Dendritic cell treated with granulocyte-macrophage colony-stimulating factor and Interleukin-4, amounts not matched to agents 40 ng/mL and 50 ng/mL, for 4 days (primary cell): ENCODE results near the gene RHOBTB1.
A peak's percentile ranks its signal among the peaks of the same experiment; 100 is the strongest.
"Not testable (repeated sequence)": the region's sequence is repeated elsewhere in the genome, so short reads cannot be mapped to it uniquely, and the experiment has no call there.

Experiments
- H3K27ac Mint-ChIP-seq: one replicate; pipeline ENCODE4 v1.8.0; 2022; ENCODE audit warnings: mild to moderate bottlenecking, mixed read lengths
- H3K27me3 Mint-ChIP-seq: one replicate; pipeline ENCODE4 v1.8.0; 2022; ENCODE audit warnings: mild to moderate bottlenecking, mixed read lengths
- H3K36me3 Mint-ChIP-seq: one replicate; pipeline ENCODE4 v1.8.0; 2022; ENCODE audit warnings: low read depth, mixed read lengths
- H3K4me1 Mint-ChIP-seq: one replicate; pipeline ENCODE4 v1.8.0; 2022; ENCODE audit warnings: low read depth, mixed read lengths
- H3K4me3 Mint-ChIP-seq: one replicate; pipeline ENCODE4 v1.8.0; 2022; ENCODE audit warnings: mild to moderate bottlenecking, moderate library complexity, mixed read lengths
- H3K9me3 Mint-ChIP-seq: one replicate; pipeline ENCODE4 v1.8.0; 2022; ENCODE audit warnings: mixed read lengths
- intact Hi-C: fragments of 100-400 bp; cut with micrococcal nuclease; formaldehyde crosslinking; loops from one replicate; pipeline ENCODE4 v1.15.0; 2022

RHOBTB1 gene

DNA sequence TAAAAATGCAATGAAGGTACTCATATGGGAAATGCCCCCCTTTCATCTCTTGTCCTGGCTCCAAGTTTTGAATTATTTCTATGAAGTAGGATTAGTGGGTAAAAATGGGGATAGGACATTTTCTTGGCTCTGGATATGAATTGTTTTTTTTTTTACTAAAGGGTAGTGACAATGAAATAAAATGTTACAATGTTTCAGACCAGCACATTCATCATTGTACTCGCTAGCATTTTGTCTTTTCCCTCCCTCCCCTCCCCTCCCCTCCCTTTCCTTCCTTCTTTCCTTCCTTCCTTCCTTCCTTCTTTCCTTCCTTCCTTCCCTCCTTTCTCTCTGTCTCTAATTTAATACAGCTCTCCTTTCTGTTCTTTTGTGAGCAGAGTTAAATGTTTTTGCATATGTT, 101.3 kb downstream of the RHOBTB1 start:
- H3K27ac Mint-ChIP-seq: no peak overlapping the region

DNA sequence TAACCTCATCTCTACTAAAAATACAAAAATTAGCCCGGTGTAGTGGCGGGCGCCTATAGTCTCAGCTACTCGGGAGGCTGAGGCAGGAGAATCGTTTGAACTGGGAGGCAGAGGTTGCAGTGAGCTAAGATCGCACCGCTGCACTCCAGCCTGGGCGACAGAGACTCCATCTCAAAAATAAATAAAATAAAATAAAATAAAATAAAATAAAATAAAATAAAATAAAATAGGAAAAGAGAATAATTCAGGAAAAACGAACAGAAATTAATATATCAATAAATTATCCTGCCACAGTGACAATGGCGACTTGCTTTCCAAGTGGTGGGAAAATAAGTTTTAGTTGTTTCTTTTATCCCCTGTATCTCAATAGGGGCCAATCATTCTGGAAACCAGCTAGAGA, 102.8 kb downstream of the RHOBTB1 start:
- H3K27ac Mint-ChIP-seq, H3K4me1 Mint-ChIP-seq, intact Hi-C loops: not testable (repeated sequence)

More for the DNA sequence above, 101.3 kb downstream of the RHOBTB1 start:
- no peak overlapping the region for H3K4me3 Mint-ChIP-seq
- no peaks in the 10 kb centered on the region for H3K4me1 Mint-ChIP-seq
- no peaks in the 10 kb centered on the region for H3K36me3 Mint-ChIP-seq
- intact Hi-C loops: no loop called here
- no peaks in the 10 kb centered on the region for H3K27me3 Mint-ChIP-seq
- H3K9me3 Mint-ChIP-seq: no peaks in the 10 kb centered on the region

DNA sequence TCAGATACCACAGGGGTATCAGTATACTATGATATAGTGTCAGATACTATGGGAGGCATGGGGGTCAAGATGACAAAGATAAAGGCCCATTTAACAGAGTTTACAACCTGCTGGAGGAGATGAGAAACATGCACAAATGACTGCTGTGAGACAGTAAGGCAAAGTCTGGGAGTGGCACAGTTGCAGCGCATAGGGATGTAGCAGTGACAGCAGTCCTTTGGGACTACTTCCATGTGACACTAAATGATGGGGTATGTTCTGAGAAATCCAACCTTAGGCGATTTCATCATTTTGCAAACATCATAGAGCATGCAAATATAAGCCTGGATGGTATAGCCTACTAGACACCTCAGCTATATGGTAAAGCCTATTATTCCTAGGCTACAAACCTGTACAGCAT, 108.9 kb downstream of the RHOBTB1 start:
- Mint-ChIP-seq H3K4me1 (no peaks in the 10 kb centered on the region), H3K27me3 (no peaks in the 10 kb centered on the region), H3K9me3 (no peaks in the 10 kb centered on the region), H3K27ac (no peak overlapping the region), H3K4me3 (no peak overlapping the region), H3K36me3 (no peaks in the 10 kb centered on the region)
- intact Hi-C loops: no loop called here

More for the DNA sequence above, 102.8 kb downstream of the RHOBTB1 start:
- H3K27me3 Mint-ChIP-seq, H3K36me3 Mint-ChIP-seq, H3K9me3 Mint-ChIP-seq, H3K4me3 Mint-ChIP-seq: not testable (repeated sequence)

DNA sequence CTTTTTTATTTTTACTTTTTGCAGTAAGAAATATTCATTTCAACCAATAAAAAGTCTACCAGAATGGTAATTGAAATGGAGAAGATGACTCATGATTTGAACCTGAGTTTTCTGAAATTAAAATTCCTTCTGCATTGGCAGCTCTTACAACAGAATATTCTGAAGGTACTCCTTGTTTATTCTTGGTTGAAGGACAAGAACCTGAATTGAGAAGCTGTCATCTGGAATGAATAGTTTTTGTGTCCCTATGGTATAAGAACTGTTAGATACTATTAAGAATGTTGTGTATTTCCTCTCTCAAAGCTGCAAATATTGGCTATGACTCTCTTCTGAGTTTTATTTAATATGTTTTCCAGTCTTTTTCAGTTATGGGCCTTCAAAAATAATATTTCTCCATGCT, 109.6 kb downstream of the RHOBTB1 start:
- no peaks in the 10 kb centered on the region for H3K36me3 Mint-ChIP-seq
- H3K4me3 Mint-ChIP-seq: no peak overlapping the region
- H3K9me3 Mint-ChIP-seq: no peaks in the 10 kb centered on the region
- no peaks in the 10 kb centered on the region for H3K27me3 Mint-ChIP-seq
- no peaks in the 10 kb centered on the region for H3K4me1 Mint-ChIP-seq
- no peak overlapping the region for H3K27ac Mint-ChIP-seq
- intact Hi-C loops: no loop called here

DNA sequence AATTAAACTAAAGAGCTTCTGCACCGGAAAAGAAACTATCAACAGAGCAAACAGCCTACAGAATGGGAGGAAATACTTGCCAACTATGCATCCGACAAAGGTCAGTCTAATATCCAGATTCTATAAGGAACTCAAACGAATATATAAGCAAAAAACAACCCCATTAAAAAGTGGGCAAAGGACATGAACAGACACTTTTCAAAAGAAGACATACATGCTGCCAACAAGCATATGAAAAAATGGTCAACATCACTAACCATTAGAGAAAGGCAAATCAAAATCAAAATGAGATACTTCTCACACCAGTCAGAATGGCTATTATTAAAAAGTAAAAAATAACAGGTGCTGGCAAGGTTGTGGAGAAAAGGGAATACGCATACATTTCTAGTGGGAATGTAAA, 111.8 kb downstream of the RHOBTB1 start:
- H3K27me3 Mint-ChIP-seq, H3K36me3 Mint-ChIP-seq, H3K4me3 Mint-ChIP-seq, H3K9me3 Mint-ChIP-seq, intact Hi-C loops, H3K27ac Mint-ChIP-seq: not testable (repeated sequence)
- peaks cover 13% of the 10 kb centered on the region for H3K4me1 Mint-ChIP-seq

GRCh38 chr10:60828489-60828852, 115.5 kb downstream of the RHOBTB1 start:
- peaks cover 13% of the 10 kb centered on the region for H3K4me1 Mint-ChIP-seq
- no peak overlapping the region for H3K4me3 Mint-ChIP-seq
- intact Hi-C loops: no loop called here
- no peaks in the 10 kb centered on the region for H3K9me3 Mint-ChIP-seq
- no peaks in the 10 kb centered on the region for H3K36me3 Mint-ChIP-seq
- H3K27me3 Mint-ChIP-seq: no peaks in the 10 kb centered on the region
- peak overlapping the region; percentile 62 for H3K27ac Mint-ChIP-seq

GRCh38 chr10:60827791-60828488, 116.0 kb downstream of the RHOBTB1 start:
- intact Hi-C loops: no loop called here
- Mint-ChIP-seq H3K36me3 (no peaks in the 10 kb centered on the region), H3K9me3 (no peaks in the 10 kb centered on the region), H3K27me3 (no peaks in the 10 kb centered on the region), H3K4me3 (no peak overlapping the region), H3K27ac (peak overlapping the region; percentile 62), H3K4me1 (peaks cover 13% of the 10 kb centered on the region)

DNA sequence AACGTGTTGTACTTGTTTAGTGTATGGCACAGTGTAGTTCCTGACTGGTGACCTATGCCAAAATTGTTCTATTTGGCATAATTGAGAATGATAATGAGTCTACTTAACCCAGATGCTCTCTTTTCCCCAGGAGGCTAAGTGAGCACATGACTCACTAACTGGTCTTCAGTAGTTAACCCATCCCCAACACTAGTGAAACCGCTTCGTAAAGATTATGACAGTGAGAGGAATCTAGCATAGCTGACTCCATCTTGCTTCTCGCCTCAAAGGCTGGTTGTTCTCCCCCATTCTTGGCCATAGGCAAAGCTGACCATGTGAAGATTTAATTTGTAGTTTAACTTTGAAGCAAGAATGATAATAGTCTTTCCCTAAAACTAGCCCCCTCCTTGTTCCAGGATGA, 118.5 kb downstream of the RHOBTB1 start:
- peaks cover 21% of the 10 kb centered on the region for H3K4me1 Mint-ChIP-seq
- intact Hi-C loops: no loop called here
- no peaks in the 10 kb centered on the region for H3K36me3 Mint-ChIP-seq
- H3K4me3 Mint-ChIP-seq: no peak overlapping the region
- no peak overlapping the region for H3K27ac Mint-ChIP-seq
- H3K27me3 Mint-ChIP-seq: no peaks in the 10 kb centered on the region
- H3K9me3 Mint-ChIP-seq: no peaks in the 10 kb centered on the region

- no peaks in the 10 kb centered on the region for H3K9me3 Mint-ChIP-seq
- no peak overlapping the region for H3K4me3 Mint-ChIP-seq
- H3K27ac Mint-ChIP-seq: no peak overlapping the region
- intact Hi-C loops: no loop called here
- H3K4me1 Mint-ChIP-seq: peaks cover 21% of the 10 kb centered on the region
- no peaks in the 10 kb centered on the region for H3K36me3 Mint-ChIP-seq
- H3K27me3 Mint-ChIP-seq: peaks cover 2% of the 10 kb centered on the region
These were observed 120.7 kb downstream of the RHOBTB1 start for GRCh38 chr10:60823324-60823723.

DNA sequence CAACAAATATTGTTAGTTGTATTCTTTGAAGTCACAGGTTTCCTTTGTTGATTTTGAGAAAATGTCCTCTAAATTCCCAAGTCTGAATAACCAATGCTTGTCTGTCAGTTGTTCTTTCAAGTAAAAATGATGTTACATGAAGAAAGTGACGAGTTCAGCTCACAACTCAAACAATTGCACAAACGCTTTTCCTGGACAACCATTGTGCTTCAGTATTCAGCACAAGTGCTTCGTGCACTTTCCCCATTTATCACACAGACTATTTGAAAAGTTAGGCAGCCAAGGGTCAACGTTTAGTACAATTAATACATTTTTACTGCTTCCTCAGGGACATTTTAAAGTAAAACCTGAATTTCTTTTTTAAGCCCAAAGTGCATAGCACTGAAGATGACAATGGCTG, 121.2 kb downstream of the RHOBTB1 start:
- no peak overlapping the region for H3K4me3 Mint-ChIP-seq
- no peaks in the 10 kb centered on the region for H3K36me3 Mint-ChIP-seq
- intact Hi-C loops: no loop called here
- H3K4me1 Mint-ChIP-seq: peaks cover 19% of the 10 kb centered on the region
- no peak overlapping the region for H3K27ac Mint-ChIP-seq
- no peaks in the 10 kb centered on the region for H3K9me3 Mint-ChIP-seq
- peaks cover 2% of the 10 kb centered on the region for H3K27me3 Mint-ChIP-seq

- no peak overlapping the region for H3K27ac Mint-ChIP-seq
- peaks cover 2% of the 10 kb centered on the region for H3K27me3 Mint-ChIP-seq
- H3K36me3 Mint-ChIP-seq: no peaks in the 10 kb centered on the region
- H3K4me1 Mint-ChIP-seq: peaks cover 23% of the 10 kb centered on the region
- H3K4me3 Mint-ChIP-seq: no peak overlapping the region
- H3K9me3 Mint-ChIP-seq: no peaks in the 10 kb centered on the region
- intact Hi-C loops: no loop called here
These were observed 122.3 kb downstream of the RHOBTB1 start for GRCh38 chr10:60821656-60822055.

GRCh38 chr10:60820093-60820754, 123.8 kb downstream of the RHOBTB1 start:
- H3K4me1 Mint-ChIP-seq: peaks cover 23% of the 10 kb centered on the region
- peaks cover 2% of the 10 kb centered on the region for H3K27me3 Mint-ChIP-seq
- no peaks in the 10 kb centered on the region for H3K9me3 Mint-ChIP-seq
- no peak overlapping the region for H3K27ac Mint-ChIP-seq
- intact Hi-C loops: no loop called here
- no peak overlapping the region for H3K4me3 Mint-ChIP-seq
- no peaks in the 10 kb centered on the region for H3K36me3 Mint-ChIP-seq
